ENCODE data around the gene RPUSD4. TPM values are rescaled to one million over a fixed set of nuclear protein-coding genes. Genes with fewer than 3 reads are reported as not detected.
A peak's percentile ranks its signal among the peaks of the same experiment; 100 is the strongest.

Gene RPUSD4
- total RNA-seq, 1 experiment from 2014 or later = 33.3 TPM

DNA sequence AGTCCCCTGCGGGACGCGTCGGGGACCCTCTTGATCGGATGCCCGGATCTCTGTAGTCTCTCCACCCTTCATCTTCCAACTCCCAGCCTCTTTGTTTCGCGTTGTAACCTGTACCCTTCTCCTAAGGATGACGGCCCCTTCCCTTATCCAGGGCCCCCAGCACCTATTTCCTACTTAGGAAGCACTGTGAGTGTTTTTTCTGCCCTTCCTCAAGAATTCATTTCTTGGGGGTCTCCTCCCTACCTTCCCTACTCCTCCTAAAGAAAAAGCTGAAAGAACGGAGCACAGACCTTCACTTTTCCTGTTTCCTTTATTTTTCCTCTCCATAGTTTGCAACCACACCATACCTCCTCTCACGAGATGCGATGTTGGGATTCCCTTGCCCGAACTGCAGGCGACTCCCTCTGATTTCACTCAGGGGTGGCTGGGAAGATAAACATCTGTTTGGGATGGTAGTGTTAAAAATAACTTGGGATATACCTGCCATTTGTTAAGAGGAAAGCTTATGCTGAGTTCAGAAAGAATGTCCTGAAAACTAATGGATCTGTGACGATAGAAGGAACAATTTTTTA lies 725 bp upstream of the RPUSD4 start:
- peak; percentile 19 for DNase-seq (ENCODE audit: low read depth)

DNA sequence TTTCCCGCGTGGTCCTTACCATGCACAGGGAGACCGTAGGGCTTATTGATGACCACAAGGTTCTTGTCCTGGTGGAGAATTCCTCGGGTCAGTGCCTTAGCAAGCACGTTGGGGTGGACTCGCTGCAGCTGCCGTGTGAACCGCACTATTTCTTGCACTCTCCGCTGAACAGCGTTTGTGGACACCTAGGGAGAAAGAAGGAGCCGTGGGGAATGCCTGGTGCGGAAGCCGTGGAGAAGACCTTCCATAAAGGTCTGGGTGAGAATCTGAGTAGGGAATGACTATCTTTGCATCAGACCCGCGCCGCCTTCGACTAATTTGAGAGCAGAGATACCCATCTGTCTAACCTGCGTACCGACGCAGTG lies 597 bp downstream of the RPUSD4 start:
- DNase-seq (ENCODE audit: low read depth) = peak; percentile 14

DNA sequence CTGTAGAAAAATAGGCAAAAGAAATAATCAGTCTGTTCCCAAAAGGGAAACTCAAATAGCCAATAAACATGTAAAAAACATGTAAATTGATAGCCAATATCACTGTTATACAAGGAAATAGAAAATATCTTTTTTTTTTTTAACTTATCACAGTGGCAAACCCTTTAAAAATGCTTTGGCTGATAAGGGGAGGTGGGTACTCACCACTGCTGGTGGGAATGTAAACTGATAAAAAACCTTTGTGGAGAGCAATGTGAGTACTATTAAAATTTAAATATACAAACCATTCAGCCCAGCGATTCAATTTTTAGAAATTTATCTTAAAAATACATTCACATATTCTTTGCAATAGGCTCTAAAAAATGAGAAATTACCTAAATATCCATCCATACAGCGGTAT lies 3.6 kb downstream of the RPUSD4 start:
- DNase-seq (ENCODE audit: low read depth) = no peak

DNA sequence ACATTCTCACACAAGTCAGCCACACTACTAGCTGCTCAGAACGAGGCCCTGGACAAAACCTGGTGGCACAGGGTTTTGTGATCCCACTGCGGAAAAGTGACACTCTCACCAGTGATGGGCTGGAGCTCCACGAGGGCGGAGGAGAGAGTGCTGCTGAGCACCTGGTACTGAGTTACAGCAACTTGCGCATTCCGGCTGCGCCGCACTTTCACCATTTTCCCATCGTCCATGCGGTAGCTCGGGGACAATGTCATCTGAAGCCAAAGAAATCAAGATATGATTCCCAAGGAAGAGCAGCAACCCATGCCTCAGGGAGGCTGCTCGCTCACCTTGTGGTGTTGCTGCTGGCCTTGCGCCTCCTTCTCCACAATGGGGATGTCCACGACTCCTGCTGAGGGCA lies 6.1 kb downstream of the RPUSD4 start:
- no peak for DNase-seq (ENCODE audit: low read depth)

DNA sequence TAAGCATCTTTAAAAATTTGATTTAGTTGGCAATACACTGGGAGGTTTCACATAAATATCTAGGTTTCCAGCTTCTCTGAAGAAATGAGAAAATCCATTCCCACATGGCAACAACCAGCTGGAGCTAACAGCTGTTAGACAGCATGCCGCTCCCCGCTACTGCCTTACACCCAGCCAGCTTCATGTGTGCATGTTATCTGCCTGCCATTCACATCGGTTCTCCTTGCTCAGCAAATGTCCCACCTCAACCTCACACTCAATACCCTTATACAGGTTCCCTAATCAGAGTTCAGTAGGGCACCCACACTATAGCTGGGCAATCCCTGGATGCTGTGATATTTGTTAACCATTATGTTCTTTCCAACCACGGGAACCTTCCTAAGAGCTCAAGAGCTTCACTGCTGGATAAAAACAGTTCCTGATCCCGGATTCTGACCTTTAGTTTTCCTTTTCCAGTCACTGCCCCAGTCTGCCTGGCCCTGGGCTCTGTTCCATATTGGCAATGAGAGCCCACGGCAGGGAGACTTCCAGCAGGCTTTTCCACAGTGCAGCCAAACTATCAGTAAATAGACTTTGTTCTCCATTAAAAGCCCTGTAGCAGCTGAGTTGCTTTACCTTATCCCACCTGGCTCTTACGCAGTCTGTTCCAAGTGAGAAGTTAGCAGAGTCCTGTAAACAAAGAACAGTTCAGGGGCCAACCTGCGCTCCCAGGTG lies 8.6 kb downstream of the RPUSD4 start:
- DNase-seq (ENCODE audit: low read depth) = no peak

DNA sequence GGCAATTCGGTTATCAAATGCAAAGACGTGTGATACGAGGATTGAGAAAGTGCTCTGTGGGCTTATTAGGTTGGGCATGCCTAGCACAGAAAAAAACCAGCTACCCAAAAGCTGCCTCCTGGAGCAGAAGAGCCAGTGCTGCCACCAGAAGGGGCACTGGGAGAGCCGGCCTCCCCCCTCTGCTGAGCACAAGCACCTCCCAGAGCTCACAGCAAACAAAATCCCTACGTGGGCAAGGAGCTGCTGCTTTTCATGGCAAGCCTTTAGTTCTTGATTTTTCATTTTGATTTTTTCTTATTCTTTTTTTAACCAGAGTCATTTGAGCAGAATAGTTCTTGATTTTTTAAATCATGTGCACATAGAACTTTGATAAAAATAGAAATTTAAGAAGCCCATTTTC lies 12.8 kb downstream of the RPUSD4 start:
- DNase-seq (ENCODE audit: low read depth) = no peak

DNA sequence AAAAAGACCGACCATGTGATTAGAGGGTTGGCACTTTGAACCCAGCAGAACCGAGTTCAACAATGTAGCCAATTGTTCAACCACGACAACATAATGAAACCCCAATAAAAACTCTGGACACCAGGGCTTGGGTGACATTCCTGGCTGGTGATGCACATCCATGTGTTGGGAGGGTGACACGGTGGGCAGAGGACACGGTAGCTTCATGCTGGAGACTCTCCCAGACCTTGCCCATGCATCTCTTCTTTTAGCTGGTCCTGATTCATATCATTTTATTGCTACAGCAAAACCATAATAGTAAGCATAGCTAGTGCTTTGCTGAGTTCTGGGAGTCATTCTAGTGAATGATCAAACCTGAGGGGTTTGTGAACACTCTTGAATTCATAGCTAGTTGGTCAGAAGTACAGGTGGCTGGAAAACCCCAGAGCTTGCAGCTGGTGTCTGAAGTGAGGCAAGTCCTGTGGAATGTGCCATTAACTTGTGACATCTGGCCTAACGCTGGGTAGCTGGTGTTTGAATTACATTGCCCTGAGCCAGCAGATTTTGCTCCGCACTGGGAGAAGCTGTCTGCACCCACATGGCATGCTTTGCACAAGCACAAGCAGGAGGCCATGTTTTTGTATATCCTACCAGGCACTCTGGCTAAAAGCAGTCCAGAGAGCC lies 14.0 kb downstream of the RPUSD4 start:
- peak; percentile 48 for DNase-seq (ENCODE audit: low read depth)

DNA sequence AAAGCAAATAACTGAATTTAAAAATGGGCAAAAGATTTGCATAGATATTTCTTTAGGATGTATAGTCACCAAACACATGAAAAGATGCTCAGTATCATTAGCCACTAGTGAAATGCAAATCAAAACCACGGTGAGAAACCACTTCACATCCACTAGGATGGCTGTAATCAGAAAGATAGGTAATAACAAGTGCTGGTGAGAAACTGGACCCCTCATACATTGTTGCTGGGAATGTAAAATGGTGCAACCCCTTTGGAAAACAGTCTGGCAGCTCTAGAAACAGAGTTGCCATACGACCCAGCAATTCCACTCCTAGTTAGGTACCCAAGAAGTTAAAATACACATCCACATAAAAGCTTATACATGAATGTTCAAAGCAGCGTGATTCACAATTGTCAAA lies 16.3 kb downstream of the RPUSD4 start:
- DNase-seq (ENCODE audit: low read depth) = no peak

DNA sequence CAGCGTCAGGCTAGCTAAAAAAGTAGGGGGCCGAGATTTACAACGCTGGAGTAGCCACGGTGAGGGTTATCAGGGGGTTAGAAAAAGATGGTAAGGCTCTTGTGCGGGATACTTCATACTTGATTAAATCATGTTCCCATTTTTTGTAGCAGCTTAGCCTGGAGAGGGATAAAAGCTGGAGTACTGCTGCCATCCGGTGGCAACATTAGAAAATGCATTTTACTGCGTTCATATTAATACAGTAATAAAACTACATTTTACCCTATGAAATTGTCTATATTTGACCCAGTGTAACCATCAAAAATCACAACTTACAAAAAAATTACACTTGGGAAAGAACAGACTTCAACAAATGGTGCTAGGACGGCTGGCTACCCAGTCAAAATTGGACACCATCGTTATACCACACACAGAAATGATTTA lies 17.3 kb downstream of the RPUSD4 start:
- peak; percentile 43 for DNase-seq (ENCODE audit: low read depth)

DNA sequence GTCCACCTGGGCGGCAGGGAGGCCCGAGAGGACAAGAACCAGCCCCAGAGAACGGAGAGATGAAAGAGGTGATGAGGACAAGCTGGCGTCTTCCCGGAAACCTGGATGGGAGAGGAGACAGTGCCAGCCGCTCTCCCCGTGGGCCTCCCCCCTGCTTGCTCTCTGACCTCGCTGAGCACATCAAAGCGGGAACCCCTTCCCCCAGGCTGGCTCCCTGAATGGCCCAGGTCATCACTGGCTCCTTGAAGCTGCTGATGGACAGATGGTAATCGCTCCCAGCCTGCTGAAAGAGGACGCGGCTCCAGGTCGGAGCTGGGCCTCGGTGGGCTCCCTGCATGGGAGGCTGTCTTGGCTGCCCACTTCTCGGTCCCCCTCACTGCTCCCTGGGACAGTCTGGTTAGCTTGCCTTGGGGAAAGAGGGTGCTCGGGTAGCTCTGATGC lies 18.4 kb downstream of the RPUSD4 start:
- DNase-seq (ENCODE audit: low read depth) = no peak

DNA sequence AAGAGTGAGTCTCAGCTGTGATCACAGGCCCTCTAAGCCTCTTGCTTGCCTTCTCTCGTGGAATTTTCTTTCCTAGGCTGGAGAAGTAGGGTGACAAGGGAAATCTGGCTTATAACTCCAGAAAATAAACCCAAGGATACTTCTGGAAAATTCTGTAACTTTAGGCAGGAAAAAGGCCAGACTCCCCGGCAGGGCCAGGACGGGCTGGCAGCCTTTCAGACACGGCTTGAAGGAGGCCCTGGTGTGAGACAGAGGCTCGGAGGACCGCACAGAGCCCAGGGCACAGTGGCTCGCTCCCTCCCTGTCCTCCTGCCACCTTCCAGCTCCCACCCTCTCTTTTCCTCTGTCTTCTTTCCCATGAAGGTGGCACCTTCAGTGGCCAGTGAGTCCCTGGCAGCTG lies 19.1 kb downstream of the RPUSD4 start:
- DNase-seq (ENCODE audit: low read depth) = no peak

DNA sequence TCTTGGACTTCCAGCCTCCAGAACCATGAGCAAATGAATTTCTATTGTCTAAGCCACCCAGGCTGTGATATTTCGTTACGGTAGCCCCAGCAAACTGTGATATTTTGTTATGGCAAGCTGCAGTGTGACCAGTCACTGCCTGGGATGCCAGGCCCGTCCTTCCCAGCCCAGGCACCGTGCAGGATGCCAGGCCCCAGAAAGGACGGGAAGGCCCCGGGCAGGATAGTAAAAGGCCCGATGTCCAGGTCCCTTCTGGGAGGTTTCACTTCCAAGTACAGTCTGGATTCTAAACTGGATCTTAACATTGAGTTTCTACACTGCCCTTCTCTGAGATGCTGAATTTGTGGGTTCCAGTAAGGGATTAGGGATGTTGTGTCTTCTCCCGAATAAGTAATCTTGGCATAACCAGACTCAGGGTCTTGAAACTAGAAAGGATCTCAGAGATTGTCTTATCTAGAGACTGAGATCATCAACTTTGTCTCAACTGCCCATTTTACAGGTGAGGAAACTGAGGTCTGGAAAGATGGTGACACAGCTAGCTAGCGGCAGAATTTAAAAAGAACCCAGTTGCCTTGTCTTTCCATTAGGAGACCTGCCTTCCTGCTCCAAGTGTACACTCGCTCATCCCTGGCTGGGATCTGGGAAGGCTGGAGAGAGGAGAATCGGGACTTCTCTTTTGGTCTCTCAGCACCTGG lies 19.9 kb downstream of the RPUSD4 start:
- no peak for DNase-seq (ENCODE audit: low read depth)

DNA sequence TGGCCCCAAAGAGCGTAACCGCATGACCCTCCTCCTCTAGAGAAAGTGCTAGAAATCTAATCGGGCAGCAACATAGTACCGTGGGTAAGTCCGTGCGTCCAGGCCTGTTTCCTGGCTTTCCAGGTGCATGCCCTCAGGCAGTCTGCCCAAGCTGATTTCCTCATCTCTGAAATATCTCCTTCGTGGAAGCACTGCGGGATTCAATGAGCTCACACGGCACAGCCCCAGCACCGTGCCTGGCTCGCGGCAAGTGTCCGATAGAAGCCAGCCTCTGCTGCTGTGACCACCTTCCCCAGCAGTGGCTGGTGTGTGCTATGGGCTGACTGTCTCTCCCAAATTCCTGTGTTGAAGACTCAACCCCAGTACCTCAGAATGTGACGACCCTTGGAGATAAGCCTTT lies 20.7 kb downstream of the RPUSD4 start:
- no peak for DNase-seq (ENCODE audit: low read depth)

DNA sequence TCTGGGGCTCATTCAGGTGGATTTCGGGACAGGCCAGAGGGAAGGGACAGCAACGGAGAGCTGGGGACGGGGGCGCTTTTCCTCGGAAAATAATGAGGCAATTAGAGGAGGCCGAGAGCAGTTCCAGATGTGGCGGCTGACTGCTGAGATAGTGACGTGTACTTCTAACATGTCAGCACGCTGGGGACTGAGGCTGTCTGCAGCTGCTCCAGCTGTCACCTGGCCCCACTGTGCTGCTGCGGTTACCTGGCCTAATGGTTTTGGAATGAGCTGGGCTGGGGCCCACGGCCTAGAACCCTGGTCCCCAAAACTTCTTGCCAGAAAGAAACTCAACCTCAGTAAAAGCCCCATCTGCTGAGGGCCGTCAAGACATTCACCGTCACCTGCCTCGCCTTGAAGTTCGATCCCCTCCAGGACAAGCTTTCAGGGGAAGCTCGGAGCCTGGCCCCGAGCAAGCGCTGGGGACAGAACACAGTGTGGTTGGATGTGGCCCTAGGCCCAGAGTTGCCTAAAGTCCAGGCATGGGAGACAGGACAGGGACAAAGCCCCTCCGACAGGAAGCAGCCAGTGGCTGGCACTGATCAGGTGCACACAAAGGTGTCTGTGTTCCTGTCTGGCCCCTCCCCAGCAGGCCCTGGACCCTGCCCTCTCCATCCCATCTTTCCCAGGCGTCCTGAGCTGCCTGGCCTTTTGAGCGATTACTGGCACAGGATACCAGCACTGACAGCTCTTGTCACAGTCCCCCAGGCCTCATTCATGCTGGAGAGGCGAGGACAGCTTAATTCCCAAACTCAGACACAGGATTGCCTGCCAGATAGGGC lies 22.1 kb downstream of the RPUSD4 start:
- DNase-seq (ENCODE audit: low read depth) = no peak

DNA sequence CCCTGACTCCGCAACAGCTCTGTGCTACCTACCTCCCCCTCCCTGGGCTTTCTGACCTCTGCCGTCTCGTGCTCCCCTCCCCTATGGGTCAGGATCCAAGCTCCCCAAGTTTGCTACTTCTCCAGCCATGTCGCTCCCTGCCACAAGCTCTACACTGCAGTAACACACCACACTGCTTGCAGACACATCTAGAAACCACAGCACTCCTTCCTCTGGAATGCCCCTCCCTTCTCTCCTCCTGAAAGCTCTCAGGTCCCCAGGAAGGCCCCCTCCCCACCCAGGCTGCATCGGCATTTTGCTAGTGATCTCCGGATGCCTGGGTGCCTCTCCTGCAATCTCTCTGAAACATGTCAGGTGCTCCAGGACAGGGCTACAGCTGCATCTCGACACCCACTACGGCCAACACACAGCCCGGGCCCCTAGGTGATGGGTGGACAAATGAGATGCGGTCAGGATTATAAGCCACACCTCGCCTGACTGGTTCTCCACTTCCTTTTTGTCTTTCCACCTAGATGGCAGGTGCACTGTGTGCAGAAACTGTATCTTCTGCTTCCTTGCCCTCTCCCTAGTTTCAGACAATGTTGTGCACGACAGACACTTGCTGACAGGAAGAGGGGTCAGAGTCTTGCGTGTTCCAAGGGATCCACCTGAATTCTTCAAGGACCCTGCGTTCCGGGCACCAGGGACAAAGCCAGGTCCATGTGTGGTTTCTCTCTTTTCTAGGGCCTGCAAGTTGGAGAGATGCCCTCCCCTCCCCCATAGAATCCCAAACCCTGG lies 22.9 kb downstream of the RPUSD4 start:
- DNase-seq (ENCODE audit: low read depth) = no peak

DNA sequence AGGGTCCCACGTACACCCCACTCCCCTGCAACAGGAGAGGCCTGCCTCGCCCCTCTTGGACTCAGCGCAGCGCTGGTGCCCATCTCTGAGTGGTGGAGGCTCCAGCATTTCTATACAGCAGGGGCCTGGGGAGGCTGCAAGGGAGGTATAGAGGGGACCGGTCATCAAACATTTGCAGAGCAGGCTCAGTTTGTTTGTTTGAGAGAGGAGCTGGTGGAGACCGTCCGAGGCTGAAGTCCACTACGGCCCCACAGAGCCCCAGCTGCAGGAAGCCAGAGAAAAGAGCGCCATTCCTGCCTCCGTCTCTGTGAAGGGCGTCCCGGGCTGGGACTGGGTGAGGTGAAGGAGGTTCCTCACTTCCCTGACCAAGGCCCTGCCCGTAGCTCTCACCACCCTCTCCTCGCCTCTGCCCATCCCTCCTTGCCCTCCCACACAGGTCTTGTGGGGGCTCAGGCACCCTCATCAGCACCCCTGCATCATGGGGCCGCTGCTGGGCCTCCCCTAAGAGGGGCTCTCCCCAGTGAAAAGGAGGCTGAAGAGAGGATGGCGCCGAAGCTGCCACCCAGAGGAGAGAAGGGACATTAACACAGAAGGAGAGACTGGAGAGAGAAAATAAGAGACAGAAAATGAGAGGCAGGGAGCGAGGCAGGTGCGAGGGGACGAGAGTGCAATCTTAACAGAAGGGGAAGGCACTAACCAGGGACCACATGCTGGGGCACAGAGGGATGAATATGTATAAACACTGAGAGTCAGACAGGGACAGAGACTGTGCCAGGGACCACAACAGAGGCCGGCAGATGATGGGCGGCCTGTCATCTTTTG lies 24.5 kb downstream of the RPUSD4 start:
- DNase-seq (ENCODE audit: low read depth) = no peak

DNA sequence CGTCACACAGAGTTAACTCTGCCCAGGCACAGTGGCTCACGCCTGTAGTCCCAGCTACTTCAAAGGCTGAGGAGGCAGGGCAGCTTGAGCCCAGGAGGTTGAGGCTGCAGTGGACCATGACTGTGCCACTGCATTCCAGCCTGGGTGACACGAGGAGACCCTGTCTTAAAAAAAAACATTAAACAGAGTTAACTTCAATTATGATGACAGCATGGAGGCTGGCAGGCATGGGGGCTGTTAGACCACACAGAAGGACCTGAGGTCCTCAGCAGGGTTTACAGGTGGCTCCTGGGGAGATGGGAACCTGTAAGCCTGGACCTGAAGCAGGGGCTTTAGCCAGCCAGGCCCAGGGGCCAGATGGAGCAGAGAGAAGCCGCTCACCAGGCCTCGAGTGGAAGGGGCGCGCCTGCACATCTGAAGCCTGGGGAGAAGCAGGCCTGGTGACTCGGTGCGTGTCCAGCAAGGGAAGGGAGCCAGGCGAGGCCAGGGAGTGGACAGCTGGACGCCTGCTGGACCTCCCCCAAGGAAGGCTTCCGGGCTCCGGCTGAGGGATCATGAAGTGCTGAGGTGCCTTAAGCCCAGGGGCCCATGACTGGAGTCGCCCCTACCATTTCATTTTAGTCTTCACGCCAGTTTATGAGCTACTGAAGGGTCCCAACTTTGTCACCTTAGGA lies 25.3 kb downstream of the RPUSD4 start:
- DNase-seq (ENCODE audit: low read depth) = peak; percentile 36

DNA sequence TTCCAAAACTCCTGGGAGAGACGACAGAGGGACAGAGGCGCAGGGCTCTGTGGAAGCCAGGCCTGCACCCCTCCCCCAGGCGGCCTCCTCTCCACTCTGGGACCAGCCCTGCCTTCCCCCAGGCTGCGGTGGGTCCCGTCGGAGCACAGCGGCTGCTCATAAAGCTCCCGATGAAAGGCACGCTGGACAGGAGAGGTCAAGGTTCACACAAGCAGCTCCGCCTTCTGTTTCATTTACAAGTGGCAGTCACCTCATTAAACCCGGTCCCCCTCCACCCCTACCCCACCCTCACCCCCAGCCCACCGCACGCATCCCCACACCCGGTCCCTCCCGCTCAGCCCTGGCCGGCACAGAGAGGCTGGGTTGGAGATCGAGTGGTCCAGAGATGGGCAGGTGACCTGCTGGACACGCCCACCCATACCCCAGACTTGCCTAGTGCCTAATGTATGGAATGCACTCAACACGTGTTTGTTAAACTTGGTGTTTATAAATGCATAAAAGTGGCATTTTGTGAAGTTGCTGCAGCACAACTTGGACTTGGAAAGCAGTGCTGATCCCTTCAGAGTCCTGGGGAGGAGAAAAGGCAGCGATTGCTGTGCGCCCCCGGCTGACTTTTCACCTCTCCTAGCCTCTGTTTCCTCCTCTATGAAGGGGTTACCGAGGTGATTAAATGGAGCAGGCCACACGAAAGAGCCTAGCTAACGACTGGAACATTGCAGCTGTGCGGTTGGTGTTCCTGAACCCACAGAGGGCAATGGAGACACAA lies 26.0 kb downstream of the RPUSD4 start:
- DNase-seq (ENCODE audit: low read depth) = no peak
